ENCODE measurements around the gene SHISAL2A. TPM values are rescaled to one million over a fixed set of nuclear protein-coding genes. Genes with fewer than 3 reads are reported as not detected.
"Not testable (repeated sequence)": the region's sequence is repeated elsewhere in the genome, so short reads cannot be mapped to it uniquely, and the experiment has no call there.

Gene SHISAL2A
- total RNA-seq, 2 experiments from 2014 or later = 25.9 to 28.4 TPM

DNA sequence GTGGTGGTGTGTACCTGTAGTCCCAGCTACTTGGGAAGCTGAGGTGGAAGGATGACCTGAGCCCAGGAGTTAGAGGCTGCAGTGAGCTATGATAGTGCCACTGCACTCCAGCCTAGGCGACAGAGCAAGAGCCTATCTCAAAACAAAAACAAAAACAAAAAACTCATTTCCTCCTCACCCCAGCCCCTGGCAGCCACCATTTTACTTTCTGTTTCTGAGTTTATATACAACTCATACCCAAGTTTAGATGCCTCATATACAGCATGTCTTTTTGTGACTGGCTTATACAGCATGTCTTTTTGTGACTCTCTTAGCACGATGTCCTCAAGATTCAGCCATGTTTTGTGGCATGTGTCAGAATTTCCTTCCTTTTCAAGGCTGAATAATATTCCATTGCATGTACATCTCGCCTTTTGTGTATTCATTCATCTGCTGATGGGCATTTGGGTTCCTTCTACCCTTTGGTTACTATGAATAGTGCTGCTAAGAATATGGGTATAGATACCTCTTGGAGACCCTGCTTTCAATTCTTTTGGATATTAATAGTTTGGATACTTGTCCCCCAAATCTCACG lies 50.5 kb downstream of the SHISAL2A start:
- H3K4me1 Mint-ChIP-seq (ENCODE audit: low read depth) = peaks cover 9% of the 10 kb centered on the region
- no peaks in the 10 kb centered on the region for H3K27me3 Mint-ChIP-seq
- no peak overlapping the region for H3K27ac ChIP-seq (ENCODE audit: low read depth in 1 of 2, low read length in 2 of 2)
- H3K9me3 ChIP-seq (ENCODE audit: control insufficient read depth in 1 of 2, insufficient read depth in 1 of 2, low read length in 2 of 2) = peaks cover 0 to 4% of the 10 kb centered on the region in 2 experiments
- CTCF ChIA-PET = no interaction called here
- ATAC-seq (ENCODE audit: poor library complexity) = no peak
- POLR2A ChIA-PET = interaction anchor here (0.7 to 1.8 kb wide), 3 partner anchors 46 to 279 kb away, joined by 3 to 6 read pairs (median 3); partner anchors contain the start of genes ORC1 and PRPF38A
- no peak overlapping the region for H3K4me3 Mint-ChIP-seq
- peaks cover 9% of the 10 kb centered on the region for H3K36me3 ChIP-seq (ENCODE audit: insufficient read depth, low read length)
- H3K36me3 Mint-ChIP-seq (ENCODE audit: low read depth) = peaks cover 30% of the 10 kb centered on the region
- H3K27me3 ChIP-seq (ENCODE audit: control insufficient read depth in 1 of 2, insufficient read depth in 2 of 2, low read length in 2 of 2) = no peaks in the 10 kb centered on the region
- no peak for TF ChIP-seq CTCF (IDR thresholded peaks at IDR 0.05)
- no peak for DNase-seq
- no peak overlapping the region for H3K4me3 ChIP-seq (ENCODE audit: low read length)
- no peak overlapping the region for H3K27ac Mint-ChIP-seq
- H3K4me1 ChIP-seq (ENCODE audit: insufficient read depth, low read length) = peaks cover 9% of the 10 kb centered on the region
- intact Hi-C loops (cut with DNase I, micrococcal nuclease) = loop anchor here (10.0 kb wide), 2 partner anchors 209 to 279 kb away; partner anchors contain the start of genes ORC1 (in 1 of the 2) and PRPF38A (in 1 of the 2)
- no peaks in the 10 kb centered on the region for H3K9me3 Mint-ChIP-seq

DNA sequence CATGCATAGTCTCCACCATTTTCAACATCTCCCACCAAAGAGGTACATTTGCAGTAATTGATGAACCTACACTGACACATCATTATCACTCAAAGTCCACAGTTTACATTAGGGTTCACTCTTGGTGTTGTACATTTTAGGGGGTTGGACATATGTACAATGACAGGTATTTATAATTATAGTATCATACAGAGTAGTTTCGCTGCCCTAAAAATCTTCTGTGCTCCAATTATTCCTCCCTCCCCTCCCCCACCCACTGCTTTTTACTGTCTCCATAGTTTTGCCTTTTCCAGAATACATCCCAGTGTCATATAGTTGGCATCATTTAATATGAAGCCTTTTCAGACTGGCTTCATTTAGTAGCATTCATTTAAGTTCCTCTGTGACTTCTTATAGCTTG lies 51.6 kb downstream of the SHISAL2A start:
- intact Hi-C loops (cut with DNase I, micrococcal nuclease) = loop anchor here (10.0 kb wide), 2 partner anchors 210 to 280 kb away; partner anchors contain the start of genes ORC1 (in 1 of the 2) and PRPF38A (in 1 of the 2)
- H3K27me3 ChIP-seq (ENCODE audit: control insufficient read depth in 1 of 2, insufficient read depth in 2 of 2, low read length in 2 of 2) = no peaks in the 10 kb centered on the region
- peaks cover 9% of the 10 kb centered on the region for H3K4me1 Mint-ChIP-seq (ENCODE audit: low read depth)
- no peak for DNase-seq
- peak overlapping the region; percentile 19 for H3K27ac Mint-ChIP-seq
- H3K4me1 ChIP-seq (ENCODE audit: insufficient read depth, low read length) = peaks cover 9% of the 10 kb centered on the region
- H3K9me3 Mint-ChIP-seq = no peaks in the 10 kb centered on the region
- ChIA-PET CTCF (no interaction called here), POLR2A (interaction anchor here (1.0 to 1.8 kb wide), 2 partner anchors 280 to 319 kb away, joined by 3 to 6 read pairs; partner anchors contain the start of genes CC2D1B, ORC1 and PRPF38A)
- H3K27me3 Mint-ChIP-seq = no peaks in the 10 kb centered on the region
- no peak overlapping the region for H3K4me3 ChIP-seq (ENCODE audit: low read length)
- H3K4me3 Mint-ChIP-seq = no peak overlapping the region
- H3K36me3 Mint-ChIP-seq (ENCODE audit: low read depth) = peaks cover 30% of the 10 kb centered on the region
- peaks cover 0 to 4% of the 10 kb centered on the region in 2 experiments for H3K9me3 ChIP-seq (ENCODE audit: control insufficient read depth in 1 of 2, insufficient read depth in 1 of 2, low read length in 2 of 2)
- H3K27ac ChIP-seq (ENCODE audit: low read depth in 1 of 2, low read length in 2 of 2) = peak overlapping the region in 1 of 2 donors; percentile 6
- ATAC-seq (ENCODE audit: poor library complexity) = no peak
- H3K36me3 ChIP-seq (ENCODE audit: insufficient read depth, low read length) = peaks cover 9% of the 10 kb centered on the region
- no peak for TF ChIP-seq CTCF (IDR thresholded peaks at IDR 0.05)

DNA sequence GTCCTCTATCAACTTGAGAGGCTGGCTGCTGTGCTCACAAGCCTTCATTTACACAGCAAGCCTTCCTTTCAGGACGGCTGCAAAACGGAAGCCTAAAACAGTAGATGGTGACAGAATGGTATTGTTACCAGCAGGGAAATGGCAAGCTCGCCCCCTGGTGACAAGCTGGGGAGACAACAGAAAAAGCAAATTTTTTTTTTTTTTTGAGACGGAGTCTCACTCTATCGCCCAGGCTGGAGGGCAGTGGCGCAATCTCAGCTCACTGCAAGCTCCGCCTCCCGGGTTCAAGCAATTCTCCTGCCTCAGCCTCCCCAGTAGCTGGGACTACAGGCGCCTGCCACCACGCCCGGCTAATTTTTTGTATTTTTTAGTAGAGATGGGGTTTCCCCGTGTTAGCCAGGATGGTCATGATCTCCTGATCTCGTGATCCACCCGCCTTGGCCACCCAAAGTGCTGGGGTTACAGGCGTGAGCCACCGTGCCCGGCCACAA lies 53.3 kb downstream of the SHISAL2A start:
- H3K9me3 ChIP-seq (ENCODE audit: control insufficient read depth in 1 of 2, insufficient read depth in 1 of 2, low read length in 2 of 2); H3K27ac ChIP-seq (ENCODE audit: low read depth in 1 of 2, low read length in 2 of 2); H3K4me1 ChIP-seq (ENCODE audit: insufficient read depth, low read length); H3K9me3 Mint-ChIP-seq; H3K4me3 Mint-ChIP-seq; H3K27me3 Mint-ChIP-seq; H3K4me3 ChIP-seq (ENCODE audit: low read length); H3K4me1 Mint-ChIP-seq (ENCODE audit: low read depth); H3K27me3 ChIP-seq (ENCODE audit: control insufficient read depth in 1 of 2, insufficient read depth in 2 of 2, low read length in 2 of 2): not testable (repeated sequence)
- ATAC-seq (ENCODE audit: poor library complexity) = peak; percentile 99
- Mint-ChIP-seq H3K27ac (peak overlapping the region; percentile 57), H3K36me3 (ENCODE audit: low read depth) (peaks cover 26% of the 10 kb centered on the region)
- ChIA-PET CTCF (interaction anchor here (0.6 to 2.0 kb wide), 26 partner anchors 11 to 789 kb away, joined by 3 to 8 read pairs (median 4); partner anchors contain the start of genes COA7, ORC1, PRPF38A and SHISAL2A), POLR2A (interaction anchor here (0.5 to 1.9 kb wide), 17 partner anchors 17 to 600 kb away, joined by 3 to 8 read pairs (median 3); partner anchors contain the start of genes CC2D1B, ORC1, PRPF38A and SHISAL2A)
- DNase-seq = peak; percentile 66 to 91 (median 77)
- peaks cover 15% of the 10 kb centered on the region for H3K36me3 ChIP-seq (ENCODE audit: insufficient read depth, low read length)
- TF ChIP-seq CTCF (IDR thresholded peaks at IDR 0.05) = peak; percentile 77
- intact Hi-C loops (cut with DNase I, micrococcal nuclease) = loop anchor here (1.0 to 10.0 kb wide), 12 partner anchors 50 to 790 kb away; partner anchors contain the start of genes ORC1 (in 2 of the 2), PRPF38A (in 2 of the 2), TUT4 (in 2 of the 2) and ZFYVE9 (in 2 of the 2)
